MV-4-11 (cell line): ENCODE data around the gene HIPK3.
A peak's percentile ranks its signal among the peaks of the same experiment; 100 is the strongest.

Source experiments
- DNase-seq: peaks from one replicate; lab custom pipeline; 2025; lab: John Stamatoyannopoulos, UW

Gene HIPK3

GRCh38 chr11:33307984-33308383, 50.8 kb downstream of the HIPK3 start:
- no peak for DNase-seq

- DNase-seq, result no peak
These were observed 51.9 kb downstream of the HIPK3 start for GRCh38 chr11:33309118-33309517.

- no peak for DNase-seq
These were observed 53.7 kb downstream of the HIPK3 start for GRCh38 chr11:33310720-33311500.

- no peak for DNase-seq
These were observed 54.5 kb downstream of the HIPK3 start for GRCh38 chr11:33311680-33312079.

- DNase-seq, result no peak
These were observed 58.6 kb downstream of the HIPK3 start for GRCh38 chr11:33315822-33316221.

- no peak for DNase-seq
These were observed 60.5 kb downstream of the HIPK3 start for GRCh38 chr11:33317662-33318061.

- no peak for DNase-seq
These were observed 63.0 kb downstream of the HIPK3 start for GRCh38 chr11:33320016-33320813.

- DNase-seq, result no peak
These were observed 63.7 kb downstream of the HIPK3 start for GRCh38 chr11:33320814-33321330.

GRCh38 chr11:33321422-33321821, 64.2 kb downstream of the HIPK3 start:
- peak; percentile 72 for DNase-seq

GRCh38 chr11:33323421-33323820, 66.2 kb downstream of the HIPK3 start:
- DNase-seq, result peak; percentile 67

- peak; percentile 78 for DNase-seq
These were observed 67.3 kb downstream of the HIPK3 start for GRCh38 chr11:33324302-33324985.

- DNase-seq, result no peak
These were observed 68.3 kb downstream of the HIPK3 start for GRCh38 chr11:33325451-33325850.

GRCh38 chr11:33329705-33330329, 72.6 kb downstream of the HIPK3 start:
- DNase-seq, result peak; percentile 64

- peak; percentile 33 for DNase-seq
These were observed 76.6 kb downstream of the HIPK3 start for GRCh38 chr11:33333816-33334215.

GRCh38 chr11:33334627-33335026, 77.4 kb downstream of the HIPK3 start:
- no peak for DNase-seq

- no peak for DNase-seq
These were observed 82.1 kb downstream of the HIPK3 start for GRCh38 chr11:33339247-33339646.

- peak; percentile 31 for DNase-seq
These were observed 87.4 kb downstream of the HIPK3 start for GRCh38 chr11:33344611-33345010.

GRCh38 chr11:33347490-33348125, 90.4 kb downstream of the HIPK3 start:
- DNase-seq, result no peak

- no peak for DNase-seq
These were observed 93.1 kb downstream of the HIPK3 start for GRCh38 chr11:33350287-33350686.

- peak; percentile 28 for DNase-seq
These were observed 101.1 kb downstream of the HIPK3 start for GRCh38 chr11:33358150-33358831.

GRCh38 chr11:33360642-33361041, 103.5 kb downstream of the HIPK3 start:
- no peak for DNase-seq
